ENCODE data around the gene GRK5. TPM values are rescaled to one million over a fixed set of nuclear protein-coding genes. Genes with fewer than 3 reads are reported as not detected.

Gene GRK5
- total and polyA plus RNA-seq, 9 of the 15 experiments (the other 6 are each of a cell fraction or from before 2014, with no cell fraction given) = 0.46 to 0.83 (median 0.67) TPM; not detected in 2

GRCh38 chr10:119274519-119275045 is 67.2 kb downstream of the GRK5 start:
- H3K4me1 ChIP-seq (replicated peaks in 1 of 2; ENCODE audit: control insufficient read depth in 2 of 2, insufficient read depth in 2 of 2, low read length in 2 of 2) = peaks cover 14 to 29% of the 10 kb centered on the region in 2 experiments
- ChIA-PET POLR2A (no interaction called here), CTCF (ENCODE audit: low intra/inter-chr PET ratio) (no interaction called here)
- no peaks in the 10 kb centered on the region for H4K20me1 ChIP-seq (replicated peaks; ENCODE audit: control insufficient read depth, insufficient read depth, low read length)
- no peak overlapping the region for H3K9ac ChIP-seq (ENCODE audit: insufficient read depth in 1 of 2, low read depth in 2 of 2, low read length in 2 of 2)
- no peak overlapping the region for H3K27ac ChIP-seq (ENCODE audit: extremely low read depth, low read depth, low read length)
- H3K36me3 ChIP-seq (ENCODE audit: control insufficient read depth, insufficient read depth, low read length) = no peaks in the 10 kb centered on the region
- FAIRE-seq = no peak
- in situ Hi-C loops (cut with MboI) = no loop called here
- H3K9me3 ChIP-seq (replicated peaks; ENCODE audit: control insufficient read depth, insufficient read depth, low read depth, low read length) = no peaks in the 10 kb centered on the region
- BruUV-seq (replicated peaks) = no TSS peak
- H3K9me1 ChIP-seq (ENCODE audit: control insufficient read depth, insufficient read depth, low read length) = no peaks in the 10 kb centered on the region
- no peaks in the 10 kb centered on the region; a peak in 1 of 5 replicates for H3K27me3 ChIP-seq (ENCODE audit: control insufficient read depth in 2 of 2, insufficient read depth in 2 of 2, low read length in 2 of 2)
- no peak for ATAC-seq
- H2AFZ ChIP-seq (ENCODE audit: low read depth, low read length) = no peak overlapping the region
- 45% methylated on average over 4 of the region's 4 CpGs for WGBS (ENCODE audit: insufficient coverage, low coverage, missing lambda C conversion rate)
- intact Hi-C loops (cut with micrococcal nuclease) = no loop called here
- no peak for TF ChIP-seq IRF9 (tag; IDR thresholded peaks at IDR 0.05)
- TF ChIP-seq CBFA2T2 (conservative IDR thresholded peaks at IDR 0.05) = no peak
- TF ChIP-seq SREBF2 (CRISPR knock-in tag; IDR thresholded peaks at IDR 0.05) = no peak
- TF ChIP-seq E4F1 (CRISPR knock-in tag; IDR thresholded peaks at IDR 0.05; ENCODE audit: borderline replicate concordance) = no peak
- no peak for TF ChIP-seq PRDM10 (IDR thresholded peaks at IDR 0.05; ENCODE audit: partially characterized antibody)
- no peak for TF ChIP-seq ETV6 (IDR thresholded peaks at IDR 0.05; ENCODE audit: borderline replicate concordance in 1 of 2, low read depth in 2 of 2, low read length in 1 of 2)
- no peak for TF ChIP-seq ETV6 (CRISPR knock-in tag; IDR thresholded peaks at IDR 0.05; ENCODE audit: borderline replicate concordance)
- no peak for TF ChIP-seq THAP12 (CRISPR knock-in tag; IDR thresholded peaks at IDR 0.05)
- H3K79me2 ChIP-seq (ENCODE audit: control insufficient read depth, insufficient read depth, low read length) = no peaks in the 10 kb centered on the region
- H3K4me3 ChIP-seq = no peak overlapping the region
- H3K4me2 ChIP-seq (ENCODE audit: insufficient read depth, low read length) = no peak overlapping the region
- DNase-seq (ENCODE audit: extremely low read depth in 1 of 4, low spot score in 3 of 4) = no peak

Measured in K562 (cell line).